ENCODE results near the gene WDFY2.
A peak's percentile ranks its signal among the peaks of the same experiment; 100 is the strongest.

WDFY2 gene

GRCh38 chr13:51603716-51604115 lies 19.5 kb downstream of the WDFY2 start:
- no peak for DNase-seq

- DNase-seq = no peak
These were observed 21.4 kb downstream of the WDFY2 start for GRCh38 chr13:51605698-51606097.

- DNase-seq = no peak
These were observed 22.9 kb downstream of the WDFY2 start for GRCh38 chr13:51607165-51607564.

GRCh38 chr13:51608857-51609406 lies 24.7 kb downstream of the WDFY2 start:
- DNase-seq = no peak

GRCh38 chr13:51612867-51613266 lies 28.6 kb downstream of the WDFY2 start:
- no peak for DNase-seq

GRCh38 chr13:51613535-51613934 lies 29.3 kb downstream of the WDFY2 start:
- no peak for DNase-seq

- DNase-seq = peak; percentile 6
These were observed 30.1 kb downstream of the WDFY2 start for GRCh38 chr13:51614350-51614786.

GRCh38 chr13:51618626-51619025 lies 34.4 kb downstream of the WDFY2 start:
- DNase-seq = no peak

- DNase-seq = no peak
These were observed 35.4 kb downstream of the WDFY2 start for GRCh38 chr13:51619614-51620013.

GRCh38 chr13:51620165-51620983 lies 36.1 kb downstream of the WDFY2 start:
- DNase-seq = no peak

GRCh38 chr13:51621602-51622001 lies 37.3 kb downstream of the WDFY2 start:
- no peak for DNase-seq

GRCh38 chr13:51623473-51623872 lies 39.2 kb downstream of the WDFY2 start:
- DNase-seq = no peak

- no peak for DNase-seq
These were observed 39.9 kb downstream of the WDFY2 start for GRCh38 chr13:51624207-51624606.

GRCh38 chr13:51624695-51625345 lies 40.6 kb downstream of the WDFY2 start:
- no peak for DNase-seq

GRCh38 chr13:51625555-51626345 lies 41.5 kb downstream of the WDFY2 start:
- no peak for DNase-seq

- DNase-seq = no peak
These were observed 42.5 kb downstream of the WDFY2 start for GRCh38 chr13:51626749-51627148.

GRCh38 chr13:51628059-51628852 lies 44.0 kb downstream of the WDFY2 start:
- DNase-seq = no peak

- no peak for DNase-seq
These were observed 45.4 kb downstream of the WDFY2 start for GRCh38 chr13:51629491-51630287.

- no peak for DNase-seq
These were observed 46.0 kb downstream of the WDFY2 start for GRCh38 chr13:51630288-51630615.

- no peak for DNase-seq
These were observed 48.5 kb downstream of the WDFY2 start for GRCh38 chr13:51632591-51633362.

All from activated effector memory CD4-positive, alpha-beta T cell treated with Interleukin-2 at 50 U/mL for 16 hours (primary cell).